HG03442 (cell line): ENCODE data around the gene TNIK.
"Not testable (repeated sequence)": the region's sequence is repeated elsewhere in the genome, so short reads cannot be mapped to it uniquely, and the experiment has no call there.

Experiments
- ATAC-seq: cut with Tn5 transposase; IDR thresholded peaks from one replicate; pipeline ENCODE4 v1.9.1; 2021; ENCODE audit warnings: mild to moderate bottlenecking, moderate library complexity; ENCODE audit not compliant: unreplicated experiment

The TNIK gene

GRCh38 chr3:171469376-171469775 is 9.2 kb upstream of the TNIK start:
- no peak for ATAC-seq

- no peak for ATAC-seq
Observed at GRCh38 chr3:171468296-171468906, 8.2 kb upstream of the TNIK start.

GRCh38 chr3:171465763-171466162 is 5.6 kb upstream of the TNIK start:
- ATAC-seq = no peak

- no peak for ATAC-seq
Observed at GRCh38 chr3:171464462-171464861, 4.3 kb upstream of the TNIK start.

GRCh38 chr3:171462224-171462623 is 2.0 kb upstream of the TNIK start:
- no peak for ATAC-seq

- no peak for ATAC-seq
Observed at GRCh38 chr3:171461525-171461917, 1.3 kb upstream of the TNIK start.

- peak; percentile 32 for ATAC-seq
Observed at GRCh38 chr3:171460725-171461524, 720 bp upstream of the TNIK start.

GRCh38 chr3:171459137-171459941 is 866 bp downstream of the TNIK start:
- no peak for ATAC-seq

GRCh38 chr3:171458864-171459136 is 1.4 kb downstream of the TNIK start:
- no peak for ATAC-seq

- ATAC-seq = no peak
Observed at GRCh38 chr3:171458071-171458863, 1.9 kb downstream of the TNIK start.

GRCh38 chr3:171457607-171458061 is 2.6 kb downstream of the TNIK start:
- no peak for ATAC-seq

GRCh38 chr3:171456765-171457606 is 3.2 kb downstream of the TNIK start:
- no peak for ATAC-seq

GRCh38 chr3:171455603-171456550 is 4.3 kb downstream of the TNIK start:
- ATAC-seq = no peak

- ATAC-seq = no peak
Observed at GRCh38 chr3:171454041-171454440, 6.2 kb downstream of the TNIK start.

- no peak for ATAC-seq
Observed at GRCh38 chr3:171453180-171453886, 6.9 kb downstream of the TNIK start.

GRCh38 chr3:171452328-171452727 is 7.9 kb downstream of the TNIK start:
- no peak for ATAC-seq

- no peak for ATAC-seq
Observed at GRCh38 chr3:171451915-171452314, 8.3 kb downstream of the TNIK start.

- not testable (repeated sequence) for ATAC-seq
Observed at GRCh38 chr3:171447579-171447891, 12.7 kb downstream of the TNIK start.
